WTC11 (cell line): ENCODE results near the gene FAF1. TPM values are rescaled to one million over a fixed set of nuclear protein-coding genes. Genes with fewer than 3 reads are reported as not detected.
A peak's percentile ranks its signal among the peaks of the same experiment; 100 is the strongest.
"Not testable (repeated sequence)": the region's sequence is repeated elsewhere in the genome, so short reads cannot be mapped to it uniquely, and the experiment has no call there.

ENCODE experiments used
- ATAC-seq: fragments of 200-7000 bp; cut with Tn5 transposase; 2 replicates; pipeline ENCODE4 v1.10.0; 2021; ENCODE audit warnings: mild to moderate bottlenecking, moderate library complexity
- CTCF ChIA-PET: fragments of 300-600 bp; sonication (Branson Sonifier 250); formaldehyde crosslinking; loops from one replicate; lab custom pipeline; 2021; ENCODE audit warnings: antibody characterized with exemption; lab: Charles Lee
- POLR2A ChIA-PET: fragments of 350-600 bp; sonication (Branson Sonifier 250); formaldehyde crosslinking; loops from one replicate; lab custom pipeline; 2021; ENCODE audit warnings: antibody characterized with exemption; lab: Charles Lee
- DNase-seq: peaks from one replicate; pipeline ENCODE4 v3.0.0; 2021; ENCODE audit warnings: low spot score
- H3K27ac Mint-ChIP-seq: 2 replicates; pipeline ENCODE4 v1.8.0; 2021; ENCODE audit warnings: mixed read lengths
- H3K27me3 Mint-ChIP-seq: 2 replicates; pipeline ENCODE4 v1.8.0; 2021; ENCODE audit warnings: low read depth, mild to moderate bottlenecking, moderate library complexity, mixed read lengths
- H3K36me3 Mint-ChIP-seq: 2 replicates; pipeline ENCODE4 v1.8.0; 2021; ENCODE audit warnings: mixed read lengths
- H3K4me1 Mint-ChIP-seq: 2 replicates; pipeline ENCODE4 v1.8.0; 2022; ENCODE audit warnings: mixed read lengths
- H3K4me3 Mint-ChIP-seq: 2 replicates; pipeline ENCODE4 v1.8.0; 2021; ENCODE audit warnings: mild to moderate bottlenecking, moderate library complexity, mixed read lengths
- H3K9me3 Mint-ChIP-seq: 2 replicates; pipeline ENCODE4 v1.8.0; 2021; ENCODE audit warnings: mixed read lengths
- ARID4B ChIP-seq: sonication (generic); formaldehyde crosslinking; IDR thresholded peaks from 2 replicates; pipeline ENCODE4 v1.8.0; 2023; ENCODE audit warnings: missing genetic modification reagents, mild to moderate bottlenecking, borderline replicate concordance
- E2F1 ChIP-seq: sonication (generic); formaldehyde crosslinking; IDR thresholded peaks from 2 replicates; pipeline ENCODE4 v1.8.0; 2022; ENCODE audit warnings: mild to moderate bottlenecking, missing genetic modification reagents
- FOXJ3 ChIP-seq: sonication (generic); formaldehyde crosslinking; IDR thresholded peaks from 2 replicates; pipeline ENCODE4 v1.9.0; 2021; ENCODE audit warnings: missing genetic modification reagents, mild to moderate bottlenecking, borderline replicate concordance
- MYBL2 ChIP-seq: sonication (generic); formaldehyde crosslinking; IDR thresholded peaks from 2 replicates; pipeline ENCODE4 v1.8.1; 2023; ENCODE audit warnings: mild to moderate bottlenecking, moderate library complexity, missing genetic modification reagents
- PRDM15 ChIP-seq: sonication (generic); formaldehyde crosslinking; IDR thresholded peaks from 2 replicates; pipeline ENCODE4 v1.8.0; 2022; ENCODE audit warnings: missing genetic modification reagents
- PRRX2 ChIP-seq: fragments of 250-450 bp; sonication (Bioruptor Pico); IDR thresholded peaks from 2 replicates; pipeline ENCODE4 v1.8.0; 2021; ENCODE audit warnings: mild to moderate bottlenecking
- SMAD4 ChIP-seq: sonication (generic); formaldehyde crosslinking; IDR thresholded peaks from 2 replicates; pipeline ENCODE4 v1.8.0; 2022; ENCODE audit warnings: mild to moderate bottlenecking, missing genetic modification reagents
- TCF7 ChIP-seq: sonication (generic); formaldehyde crosslinking; IDR thresholded peaks from 2 replicates; pipeline ENCODE4 v1.8.0; 2022; ENCODE audit warnings: mild to moderate bottlenecking, low read depth, missing genetic modification reagents, moderate library complexity
- ZBTB21 ChIP-seq: sonication (generic); formaldehyde crosslinking; IDR thresholded peaks from 2 replicates; pipeline ENCODE4 v1.8.1; 2023; ENCODE audit warnings: mild to moderate bottlenecking, missing genetic modification reagents, borderline replicate concordance
- total RNA-seq: library from RNA; stranded (reverse); gene quantifications from 3 replicates; pipeline ENCODE4 v1.2.3, GENCODE V29; 2021

The FAF1 gene
- total RNA-seq, 1 experiment from 2014 or later, result 53.5 TPM

GRCh38 chr1:50826792-50827191 lies 133.3 kb downstream of the FAF1 start:
- H3K27ac Mint-ChIP-seq, ATAC-seq, H3K27me3 Mint-ChIP-seq, H3K4me1 Mint-ChIP-seq, CTCF ChIA-PET, H3K4me3 Mint-ChIP-seq, DNase-seq: not testable (repeated sequence)
- 0 out of 2 replicates have a peak, but pooled peaks have one; percentile 19 for TF ChIP-seq SMAD4 (CRISPR knock-in tag)
- POLR2A ChIA-PET, result interaction anchor here (0.7 kb wide), 1 partner anchor 131 kb away, joined by 3 read pairs; no protein-coding TSS in a partner anchor
- Mint-ChIP-seq H3K9me3 (peaks cover 30% of the 10 kb centered on the region), H3K36me3 (peaks cover 17% of the 10 kb centered on the region)

- peaks cover 6% of the 10 kb centered on the region; the same call in 1 of the 2 replicates for H3K36me3 Mint-ChIP-seq
- H3K27me3 Mint-ChIP-seq, result no peaks in the 10 kb centered on the region
- H3K4me3 Mint-ChIP-seq, result no peak overlapping the region
- no peak for ATAC-seq
- H3K27ac Mint-ChIP-seq, result 0 out of 2 replicates have a peak overlapping the region, but pooled peaks have one; percentile 45
- peaks cover 11% of the 10 kb centered on the region; the same call in 1 of the 2 replicates for H3K9me3 Mint-ChIP-seq
- TF ChIP-seq PRDM15 (no peak), ARID4B (no peak), ZBTB21 (CRISPR knock-in tag) (no peak), MYBL2 (CRISPR knock-in tag) (no peak), PRRX2 (no peak), TCF7 (CRISPR knock-in tag) (no peak), FOXJ3 (CRISPR knock-in tag) (no peak)
- TF ChIP-seq, all 79 proteins: peak for 0
- H3K4me1 Mint-ChIP-seq, result no peaks in the 10 kb centered on the region
- ChIA-PET CTCF (no interaction called here), POLR2A (no interaction called here)
- DNase-seq, result no peak
These were observed 137.9 kb downstream of the FAF1 start for GRCh38 chr1:50822035-50822776.

GRCh38 chr1:50820545-50820944 lies 139.5 kb downstream of the FAF1 start:
- no peak for TF ChIP-seq E2F1 (CRISPR knock-in tag)
- POLR2A ChIA-PET, result no interaction called here
- H3K27me3 Mint-ChIP-seq, result no peaks in the 10 kb centered on the region
- no peak for DNase-seq
- ATAC-seq, result no peak
- H3K36me3 Mint-ChIP-seq, result no peaks in the 10 kb centered on the region
- CTCF ChIA-PET, result no interaction called here
- H3K9me3 Mint-ChIP-seq, result peaks cover 1% of the 10 kb centered on the region; the same call in 1 of the 2 replicates
- no peaks in the 10 kb centered on the region for H3K4me1 Mint-ChIP-seq
- H3K4me3 Mint-ChIP-seq, result no peak overlapping the region
- H3K27ac Mint-ChIP-seq, result no peak overlapping the region
